Cardiac fibroblast (primary cell): ENCODE measurements around the gene FAM13A.
A peak's percentile ranks its signal among the peaks of the same experiment; 100 is the strongest.

Experiments
- DNase-seq, 2 donors: peaks; one replicate each; pipeline versions ENCODE4 v3.0.0 to v3.0.0-alpha.2; 2010; ENCODE audit warnings: low read depth in 2 of 2
- H3K4me3 ChIP-seq, 2 donors: replicated peaks in 1 of 2; 1 replicate in 1 of 2; 2 replicates in 1 of 2; pipeline ENCODE4 v1.5.1; 2011; ENCODE audit warnings: low read depth in 2 of 2, low read length in 2 of 2, mild to moderate bottlenecking in 2 of 2, moderate library complexity in 1 of 2
- CTCF ChIP-seq: IDR thresholded peaks from one replicate; pipeline ENCODE4 v1.5.1; 2011; ENCODE audit warnings: low read depth, mild to moderate bottlenecking, low read length, inconsistent platforms

The FAM13A gene

GRCh38 chr4:88820698-88821415, 236.1 kb downstream of the FAM13A start:
- H3K4me3 ChIP-seq, result peak overlapping the region in 1 of 2 donors; percentile 61
- TF ChIP-seq CTCF, result no peak
- no peak for DNase-seq

GRCh38 chr4:88819818-88820697, 236.9 kb downstream of the FAM13A start:
- TF ChIP-seq CTCF, result no peak
- DNase-seq, result no peak
- H3K4me3 ChIP-seq, result peak overlapping the region in 1 of 2 donors; percentile 61

DNA sequence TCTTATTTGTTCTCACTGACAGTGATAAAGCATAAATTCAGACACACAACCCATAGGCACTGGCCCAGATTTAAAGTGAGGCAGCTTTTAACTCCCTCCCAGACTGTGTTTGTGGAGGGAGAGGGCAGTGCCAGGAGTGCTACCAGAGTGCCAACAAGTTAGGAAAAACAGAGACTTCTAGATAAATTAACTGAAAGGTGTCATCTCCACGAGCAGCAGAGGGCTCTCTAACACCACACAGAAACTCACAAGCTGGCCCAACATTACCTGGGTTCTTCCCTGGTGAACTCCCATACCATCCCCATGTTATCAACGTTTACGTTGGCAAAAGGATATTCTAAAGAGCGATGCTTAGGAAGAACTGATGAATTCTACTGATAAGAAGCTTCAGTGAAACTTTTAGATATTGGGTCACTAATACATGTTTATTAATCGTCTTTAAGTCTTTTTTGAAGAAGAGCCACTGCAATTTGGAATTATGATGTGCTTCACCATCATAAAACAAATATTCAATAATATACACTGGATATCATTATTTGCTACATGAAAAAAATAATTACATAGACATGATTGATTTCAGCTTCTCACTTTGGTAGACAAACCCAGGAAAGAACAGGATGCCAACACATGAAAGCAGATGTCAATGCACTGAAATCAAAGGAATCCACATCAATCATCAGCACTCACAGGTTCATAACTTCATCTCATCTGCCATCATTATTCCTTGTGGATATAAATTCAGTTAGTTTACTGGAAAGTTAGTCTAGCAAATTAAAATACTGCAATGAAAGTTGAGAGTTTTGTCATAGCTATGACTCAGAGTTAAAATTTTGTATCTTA, 238.1 kb downstream of the FAM13A start:
- DNase-seq, result peak; percentile 70 to 71
- no peak overlapping the region for H3K4me3 ChIP-seq
- peak; percentile 61 for TF ChIP-seq CTCF

DNA sequence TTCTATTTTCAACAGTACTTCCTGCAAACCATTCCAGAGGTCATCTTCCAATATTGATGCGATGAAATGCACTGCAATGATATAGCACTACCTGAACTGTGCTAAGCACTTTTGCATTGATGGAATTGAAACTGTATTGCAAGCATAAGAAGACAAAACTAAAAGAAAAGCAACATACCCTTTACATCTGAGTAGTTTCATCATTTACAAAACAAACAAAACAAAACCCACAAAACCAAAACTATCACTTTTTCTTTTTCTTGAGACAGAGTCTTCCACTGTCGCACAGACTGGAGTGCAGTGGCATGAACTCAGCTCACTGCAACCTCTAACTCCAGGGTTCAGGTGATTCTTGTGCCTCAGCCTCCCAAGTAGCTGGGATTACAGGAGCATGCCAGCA, 239.2 kb downstream of the FAM13A start:
- TF ChIP-seq CTCF, result no peak
- no peak overlapping the region for H3K4me3 ChIP-seq
- no peak for DNase-seq

DNA sequence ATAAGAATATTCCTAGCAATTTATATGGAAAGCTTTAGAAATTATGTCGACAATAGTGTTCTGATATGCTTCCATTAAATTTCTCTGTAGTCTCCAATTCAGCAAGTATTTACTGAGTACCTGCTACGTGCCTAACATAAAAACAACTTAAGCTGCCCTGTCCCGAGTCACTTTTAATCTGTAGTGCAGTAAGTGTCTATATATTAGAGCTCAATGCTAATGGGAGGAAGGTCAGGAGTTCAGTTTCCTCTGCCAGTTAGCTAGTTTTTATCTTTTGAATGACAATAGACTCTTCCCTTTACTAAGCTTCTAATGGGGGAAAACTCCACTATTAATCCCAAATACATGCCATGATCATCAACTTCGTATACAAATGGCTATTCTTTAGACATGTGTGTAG, 240.6 kb downstream of the FAM13A start:
- no peak for DNase-seq
- no peak for TF ChIP-seq CTCF
- no peak overlapping the region for H3K4me3 ChIP-seq

GRCh38 chr4:88814043-88814617, 242.9 kb downstream of the FAM13A start:
- no peak for TF ChIP-seq CTCF
- no peak overlapping the region for H3K4me3 ChIP-seq
- no peak for DNase-seq
